ENCODE measurements around the gene CXorf66. TPM values are rescaled to one million over a fixed set of nuclear protein-coding genes. Genes with fewer than 3 reads are reported as not detected.
A peak's percentile ranks its signal among the peaks of the same experiment; 100 is the strongest.

CXorf66 gene
- total RNA-seq, 4 donors from 2014 or later: not detected

GRCh38 chrX:139932073-139932900, 33.0 kb downstream of the CXorf66 start:
- Histone ChIP-seq H3K27me3 (no peaks in the 10 kb centered on the region), H3K4me1 (no peaks in the 10 kb centered on the region), H3K27ac (peak overlapping the region; percentile 90 to 99), H3K9me3 (no peaks in the 10 kb centered on the region), H3K4me3 (peak overlapping the region; percentile 52 to 82), H3K36me3 (no peaks in the 10 kb centered on the region)
- intact Hi-C loops (cut with DNase I; ENCODE audit: low total_unique reads): no loop called here
- TF ChIP-seq CTCF (IDR thresholded peaks at IDR 0.05) (no peak), POLR2A (IDR thresholded peaks at IDR 0.05) (peak; percentile 11 to 36)
- peak; percentile 35 to 44 for DNase-seq

- Histone ChIP-seq H3K27ac (peak overlapping the region; percentile 90 to 99), H3K4me1 (no peaks in the 10 kb centered on the region), H3K36me3 (no peaks in the 10 kb centered on the region), H3K27me3 (no peaks in the 10 kb centered on the region), H3K9me3 (no peaks in the 10 kb centered on the region), H3K4me3 (peak overlapping the region; percentile 52 to 82)
- no peak for TF ChIP-seq CTCF (IDR thresholded peaks at IDR 0.05)
- TF ChIP-seq POLR2A (IDR thresholded peaks at IDR 0.05): no peak
- intact Hi-C loops (cut with DNase I; ENCODE audit: low total_unique reads): no loop called here
- DNase-seq: peak in 1 of 2 donors; percentile 19
Observed at GRCh38 chrX:139931646-139932072, 33.7 kb downstream of the CXorf66 start.

GRCh38 chrX:139930916-139931645, 34.2 kb downstream of the CXorf66 start:
- Histone ChIP-seq H3K9me3 (no peaks in the 10 kb centered on the region), H3K27me3 (no peaks in the 10 kb centered on the region), H3K4me1 (no peaks in the 10 kb centered on the region), H3K4me3 (peak overlapping the region; percentile 52 to 82), H3K27ac (peak overlapping the region; percentile 90 to 99), H3K36me3 (no peaks in the 10 kb centered on the region)
- TF ChIP-seq CTCF (IDR thresholded peaks at IDR 0.05) (no peak), POLR2A (IDR thresholded peaks at IDR 0.05) (no peak)
- DNase-seq: no peak
- intact Hi-C loops (cut with DNase I; ENCODE audit: low total_unique reads): no loop called here

GRCh38 chrX:139930401-139930800, 34.9 kb downstream of the CXorf66 start:
- no peak overlapping the region for H3K27ac ChIP-seq
- peak overlapping the region in 1 of 2 donors; percentile 82 for H3K4me3 ChIP-seq
- TF ChIP-seq CTCF (IDR thresholded peaks at IDR 0.05) (no peak), POLR2A (IDR thresholded peaks at IDR 0.05) (no peak)
- no peaks in the 10 kb centered on the region for H3K9me3 ChIP-seq
- no peak for DNase-seq
- H3K27me3 ChIP-seq: no peaks in the 10 kb centered on the region
- intact Hi-C loops (cut with DNase I; ENCODE audit: low total_unique reads): no loop called here
- no peaks in the 10 kb centered on the region for H3K4me1 ChIP-seq
- no peaks in the 10 kb centered on the region for H3K36me3 ChIP-seq

GRCh38 chrX:139929876-139930275, 35.4 kb downstream of the CXorf66 start:
- H3K27me3 ChIP-seq: no peaks in the 10 kb centered on the region
- no peak for DNase-seq
- H3K4me1 ChIP-seq: no peaks in the 10 kb centered on the region
- no peak for TF ChIP-seq CTCF (IDR thresholded peaks at IDR 0.05)
- no peak for TF ChIP-seq POLR2A (IDR thresholded peaks at IDR 0.05)
- intact Hi-C loops (cut with DNase I; ENCODE audit: low total_unique reads): no loop called here
- no peaks in the 10 kb centered on the region for H3K36me3 ChIP-seq
- no peak overlapping the region for H3K4me3 ChIP-seq
- H3K27ac ChIP-seq: no peak overlapping the region
- no peaks in the 10 kb centered on the region for H3K9me3 ChIP-seq

All from uterus (tissue), 4 donors.